ENCODE data around the gene CEP112.

DNA sequence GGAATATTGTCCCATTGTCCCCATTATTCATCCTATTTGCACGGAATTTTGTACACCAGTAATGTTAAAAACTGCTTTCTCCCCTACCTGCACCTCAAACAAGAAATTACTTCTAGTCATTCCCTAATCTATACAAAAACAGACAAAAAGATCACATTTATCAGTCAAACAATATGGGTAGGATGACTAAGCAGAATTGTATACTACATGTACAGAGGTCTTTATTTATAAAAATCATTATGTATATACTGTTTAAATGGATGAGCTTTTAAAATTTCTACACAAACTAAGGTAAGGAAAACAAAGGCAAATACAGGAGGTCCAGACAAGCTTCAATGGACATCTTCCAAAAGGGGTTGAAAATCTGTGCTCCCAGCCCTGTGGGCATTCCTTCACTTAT, 137.7 kb downstream of the CEP112 start:
- TF ChIP-seq, protein P1, sequence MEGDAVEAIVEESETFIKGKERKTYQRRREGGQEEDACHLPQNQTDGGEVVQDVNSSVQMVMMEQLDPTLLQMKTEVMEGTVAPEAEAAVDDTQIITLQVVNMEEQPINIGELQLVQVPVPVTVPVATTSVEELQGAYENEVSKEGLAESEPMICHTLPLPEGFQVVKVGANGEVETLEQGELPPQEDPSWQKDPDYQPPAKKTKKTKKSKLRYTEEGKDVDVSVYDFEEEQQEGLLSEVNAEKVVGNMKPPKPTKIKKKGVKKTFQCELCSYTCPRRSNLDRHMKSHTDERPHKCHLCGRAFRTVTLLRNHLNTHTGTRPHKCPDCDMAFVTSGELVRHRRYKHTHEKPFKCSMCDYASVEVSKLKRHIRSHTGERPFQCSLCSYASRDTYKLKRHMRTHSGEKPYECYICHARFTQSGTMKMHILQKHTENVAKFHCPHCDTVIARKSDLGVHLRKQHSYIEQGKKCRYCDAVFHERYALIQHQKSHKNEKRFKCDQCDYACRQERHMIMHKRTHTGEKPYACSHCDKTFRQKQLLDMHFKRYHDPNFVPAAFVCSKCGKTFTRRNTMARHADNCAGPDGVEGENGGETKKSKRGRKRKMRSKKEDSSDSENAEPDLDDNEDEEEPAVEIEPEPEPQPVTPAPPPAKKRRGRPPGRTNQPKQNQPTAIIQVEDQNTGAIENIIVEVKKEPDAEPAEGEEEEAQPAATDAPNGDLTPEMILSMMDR (IDR thresholded peaks at IDR 0.05): no peak
- no peak for TF ChIP-seq POLR2A (IDR thresholded peaks at IDR 0.05)

Measured in vagina (tissue), 2 donors.